ENCODE data around the gene SLC12A7. TPM values are rescaled to one million over a fixed set of nuclear protein-coding genes. Genes with fewer than 3 reads are reported as not detected.
A peak's percentile ranks its signal among the peaks of the same experiment; 100 is the strongest.
"Not testable (repeated sequence)": the region's sequence is repeated elsewhere in the genome, so short reads cannot be mapped to it uniquely, and the experiment has no call there.

SLC12A7 gene
- total RNA-seq, 1 experiment from 2014 or later = 134 TPM

GRCh38 chr5:1140818-1141189, 28.9 kb upstream of the SLC12A7 start:
- no peak for DNase-seq (ENCODE audit: low spot score)

- peak; percentile 95 for DNase-seq (ENCODE audit: low spot score)
These were observed 28.4 kb upstream of the SLC12A7 start for GRCh38 chr5:1140171-1140817.

DNA sequence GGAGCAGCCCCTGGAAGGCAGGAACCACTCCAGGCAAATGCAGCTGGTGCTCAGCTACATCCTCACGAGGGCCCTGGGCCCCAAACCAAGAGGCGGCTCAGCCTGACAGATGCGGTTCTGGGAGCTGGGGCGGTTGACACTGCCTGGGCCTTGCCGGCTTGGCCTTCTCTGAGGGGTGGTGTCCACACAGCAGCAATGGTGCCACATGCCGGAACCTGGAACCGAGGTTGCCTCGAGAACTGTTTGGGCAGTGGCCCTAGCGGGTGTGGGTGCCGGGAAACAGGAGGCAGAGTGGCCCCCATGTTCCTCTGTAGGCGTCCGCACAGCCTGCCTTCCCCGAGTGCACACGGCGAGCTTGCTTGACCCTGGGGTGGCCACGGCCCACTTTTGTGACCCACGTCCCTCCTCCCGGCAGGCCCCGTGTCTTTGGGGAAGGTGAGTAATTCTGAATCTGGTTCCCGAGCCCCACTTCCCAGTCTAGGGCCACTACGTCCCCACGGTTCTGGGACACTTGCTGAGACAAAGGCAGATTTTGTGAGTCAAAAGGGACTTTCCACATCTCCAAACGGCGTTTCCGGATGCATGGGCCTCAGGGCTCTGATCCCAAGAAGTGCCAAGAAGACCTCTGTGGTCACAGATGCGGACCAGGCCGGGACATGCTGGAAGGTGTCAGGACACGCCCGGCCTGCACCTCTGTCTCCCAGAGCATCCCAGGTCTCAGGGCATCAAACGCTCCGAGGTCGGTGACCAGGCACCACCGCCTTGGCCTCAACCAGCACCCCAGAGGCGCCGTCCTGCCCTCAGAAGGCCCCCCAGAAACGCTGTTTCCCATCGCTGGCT, 27.7 kb upstream of the SLC12A7 start:
- DNase-seq (ENCODE audit: low spot score) = no peak

- no peak for DNase-seq (ENCODE audit: low spot score)
These were observed 26.8 kb upstream of the SLC12A7 start for GRCh38 chr5:1138445-1139245.

GRCh38 chr5:1137567-1138444, 25.9 kb upstream of the SLC12A7 start:
- peak; percentile 55 for DNase-seq (ENCODE audit: low spot score)

GRCh38 chr5:1136814-1137213, 25.0 kb upstream of the SLC12A7 start:
- no peak for DNase-seq (ENCODE audit: low spot score)

GRCh38 chr5:1135696-1136525, 24.0 kb upstream of the SLC12A7 start:
- DNase-seq (ENCODE audit: low spot score) = no peak

DNA sequence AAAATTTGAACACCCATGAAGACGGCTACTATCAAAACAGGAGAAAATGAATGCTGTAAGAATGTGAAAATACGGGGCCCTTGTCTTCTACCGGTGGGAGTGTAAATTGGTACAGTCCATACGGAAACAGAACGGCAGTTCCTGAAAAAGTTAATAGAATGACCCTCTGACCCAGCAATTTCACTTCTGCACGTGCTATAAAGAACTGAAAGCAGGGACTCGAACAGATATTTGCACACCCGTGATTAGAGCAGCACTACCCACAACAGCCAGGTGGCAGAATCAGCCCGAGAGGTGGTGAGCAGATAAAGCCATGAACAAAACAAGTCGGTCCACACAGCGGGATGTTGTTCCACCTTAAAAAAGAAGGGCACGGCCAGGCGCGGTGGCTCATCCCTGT, 22.6 kb upstream of the SLC12A7 start:
- peak; percentile 67 for DNase-seq (ENCODE audit: low spot score)

- DNase-seq (ENCODE audit: low spot score) = no peak
These were observed 21.8 kb upstream of the SLC12A7 start for GRCh38 chr5:1133510-1134201.

GRCh38 chr5:1133108-1133507, 21.2 kb upstream of the SLC12A7 start:
- DNase-seq (ENCODE audit: low spot score) = no peak

GRCh38 chr5:1132570-1132969, 20.7 kb upstream of the SLC12A7 start:
- DNase-seq (ENCODE audit: low spot score) = no peak

- DNase-seq (ENCODE audit: low spot score) = no peak
These were observed 19.9 kb upstream of the SLC12A7 start for GRCh38 chr5:1131726-1132125.

DNA sequence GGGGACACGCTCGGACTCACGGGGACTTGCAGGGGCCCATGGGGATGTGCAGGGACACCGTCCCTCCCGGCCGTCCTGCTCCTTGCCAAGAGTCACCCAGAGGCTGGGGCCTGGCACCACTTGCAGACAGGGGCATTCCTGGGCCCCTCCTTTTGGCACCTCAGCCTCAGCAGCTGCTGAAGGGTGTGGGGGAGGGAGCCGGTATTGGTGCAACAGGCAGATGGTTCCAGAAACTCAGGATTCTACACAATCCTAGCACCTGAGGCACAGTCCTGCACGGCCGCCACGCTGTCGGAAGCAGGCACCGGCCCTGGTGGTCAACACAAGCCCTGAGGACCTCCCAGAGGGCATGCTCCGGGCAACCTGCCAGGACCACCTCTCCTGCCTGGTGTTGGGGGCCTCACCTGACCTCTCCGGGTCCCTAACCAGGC, 19.3 kb upstream of the SLC12A7 start:
- no peak for DNase-seq (ENCODE audit: low spot score)

DNA sequence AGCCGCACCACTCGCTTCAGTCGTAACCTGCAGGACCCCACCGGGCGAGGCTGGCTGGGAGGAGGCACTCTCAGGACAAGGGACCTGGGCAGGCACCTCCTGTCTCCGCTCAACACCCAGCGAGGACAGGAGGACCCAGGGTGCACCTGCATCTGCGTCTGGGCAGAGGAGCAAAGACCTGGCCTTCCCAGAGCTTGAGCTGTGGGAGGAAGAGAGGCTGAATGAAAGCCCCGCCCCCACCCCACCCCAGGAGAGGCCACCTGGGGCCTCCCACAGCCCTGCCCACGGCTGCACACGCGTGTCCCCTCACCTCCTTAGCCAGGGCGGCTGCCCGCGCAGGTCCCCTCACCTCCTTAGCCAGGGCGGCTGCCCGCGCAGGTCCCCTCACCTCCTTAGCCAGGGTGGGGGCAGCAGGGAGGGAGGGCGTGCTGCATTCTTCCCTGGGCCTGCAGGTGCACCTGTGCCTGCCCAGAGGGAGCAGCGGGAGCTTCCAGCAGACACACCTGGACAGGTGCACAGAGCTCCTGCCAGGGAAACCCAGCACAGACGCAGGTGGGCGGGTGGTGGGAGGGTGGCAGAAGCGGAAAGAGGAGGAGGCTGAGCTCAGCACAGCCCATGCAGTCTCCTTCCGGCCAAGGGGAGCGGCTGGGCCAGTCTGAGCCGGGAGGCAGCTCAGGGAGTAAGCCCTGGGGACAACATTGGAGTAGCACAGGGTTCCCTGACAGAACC, 18.5 kb upstream of the SLC12A7 start:
- peak; percentile 98 for DNase-seq (ENCODE audit: low spot score)

DNA sequence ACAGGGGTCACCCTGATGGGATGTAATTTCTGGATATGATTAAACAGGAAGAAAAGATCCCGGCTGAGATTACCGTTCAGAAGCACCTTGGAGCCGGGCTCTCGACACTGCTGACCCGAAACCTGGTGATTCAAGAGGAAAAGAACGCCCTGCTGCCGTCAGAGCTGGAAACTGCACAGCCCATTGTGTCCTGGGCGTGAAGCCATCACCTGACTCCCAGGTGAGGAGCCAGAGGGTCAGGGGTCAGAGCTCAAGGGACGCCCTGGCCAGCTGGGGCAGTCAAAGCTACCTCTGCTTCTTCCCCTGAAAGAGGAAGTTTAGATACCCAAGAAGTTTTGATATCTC, 17.8 kb upstream of the SLC12A7 start:
- peak; percentile 90 for DNase-seq (ENCODE audit: low spot score)

DNA sequence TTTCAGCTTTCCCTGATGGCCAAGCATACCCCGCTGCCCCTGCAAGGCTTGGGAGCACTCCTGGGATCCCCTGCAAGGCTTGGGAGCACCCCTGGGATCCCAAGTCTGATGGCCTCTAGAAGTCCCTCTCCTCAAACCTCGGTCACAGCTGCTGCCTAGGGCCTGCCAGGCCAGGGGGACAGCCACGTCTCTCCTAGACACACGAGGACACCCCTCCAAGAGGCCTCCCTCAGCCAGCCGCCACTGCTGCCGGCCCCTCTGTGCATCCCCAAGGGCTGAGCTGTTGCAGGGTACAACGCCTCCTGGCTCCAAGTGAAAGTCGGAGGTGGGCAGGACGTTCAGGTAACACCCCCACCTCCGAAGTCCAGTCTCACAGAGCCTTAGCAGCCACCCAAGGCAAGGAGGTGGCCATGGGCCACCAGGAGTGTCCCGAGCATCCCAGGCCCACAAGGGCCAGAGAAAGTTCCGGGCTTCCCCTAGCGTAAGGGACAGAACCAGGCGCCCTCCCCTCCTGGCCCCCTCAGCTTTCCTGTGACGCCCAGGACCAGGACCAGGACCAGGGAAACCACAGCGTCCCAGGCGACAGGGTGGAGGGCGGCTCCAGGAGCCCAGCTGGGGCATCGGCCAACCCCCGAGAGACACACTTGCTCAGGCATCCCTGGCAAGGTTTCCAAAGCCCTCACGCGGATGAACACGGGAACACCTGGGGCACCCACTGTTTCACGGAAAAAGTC, 17.3 kb upstream of the SLC12A7 start:
- DNase-seq (ENCODE audit: low spot score) = no peak

DNA sequence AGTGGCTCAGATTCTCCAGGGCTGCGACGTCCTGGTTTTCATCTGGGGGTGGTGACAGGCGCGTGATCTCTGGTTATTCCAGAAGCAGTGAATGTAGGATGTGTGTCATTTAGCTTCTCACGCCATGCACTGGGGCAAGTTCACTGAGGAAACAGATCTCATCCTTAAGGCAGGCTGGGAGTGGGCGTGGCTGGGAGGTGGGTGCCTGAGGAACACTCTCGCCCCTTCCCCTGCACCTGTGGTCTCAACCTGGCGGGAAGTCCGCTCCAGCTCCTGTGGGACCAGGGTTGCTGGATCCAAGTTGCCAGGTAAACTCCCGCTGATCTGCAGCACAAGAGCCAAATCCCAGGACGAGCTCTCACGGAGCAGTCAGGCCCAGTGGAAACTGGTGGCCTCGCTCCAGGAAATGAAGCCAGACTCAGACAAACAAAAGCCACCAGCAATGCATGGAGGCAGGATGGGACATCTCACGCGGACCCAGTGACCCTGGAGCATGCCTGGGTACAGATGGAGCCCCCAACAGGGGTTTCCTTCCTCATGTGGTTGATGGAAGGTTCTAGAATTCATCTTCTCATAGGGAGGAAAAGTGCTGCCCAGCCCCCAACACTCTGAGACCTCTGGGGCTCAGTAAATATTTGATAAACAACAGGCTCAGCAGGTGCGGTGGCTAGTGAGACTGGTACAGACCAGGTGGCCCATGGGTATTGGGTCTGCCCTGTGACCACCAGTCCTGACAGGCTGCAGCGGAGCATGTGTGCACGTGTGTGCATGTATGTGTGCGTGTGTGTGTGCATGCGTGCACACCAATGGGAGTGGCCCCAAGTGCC, 16.3 kb upstream of the SLC12A7 start:
- peak; percentile 68 for DNase-seq (ENCODE audit: low spot score)

- not testable (repeated sequence) for DNase-seq (ENCODE audit: low spot score)
These were observed 13.8 kb upstream of the SLC12A7 start for GRCh38 chr5:1125695-1126094.

Data from HT-29 (cell line).